Neuronal stem cell (in vitro differentiated cells): Measurements from ENCODE around the gene IKZF5.

Experiments
- DNase-seq: peaks from one replicate; pipeline ENCODE4 v3.0.0-alpha.2; 2013; ENCODE audit warnings: low spot score
- H2AFZ ChIP-seq: one replicate; pipeline ENCODE4 v1.6.1; 2013; ENCODE audit warnings: mild to moderate bottlenecking, low read length, inconsistent platforms
- H2AK5ac ChIP-seq: 2 replicates; pipeline ENCODE4 v1.6.1; 2013; ENCODE audit warnings: low read depth, mild to moderate bottlenecking, inconsistent platforms, low read length, moderate library complexity, mixed read lengths
- H2BK120ac ChIP-seq: 2 replicates; pipeline ENCODE4 v1.6.1; 2013; ENCODE audit warnings: low read depth, mild to moderate bottlenecking, inconsistent platforms, low read length, moderate library complexity, mixed read lengths
- H2BK12ac ChIP-seq: one replicate; pipeline ENCODE4 v1.6.1; 2013; ENCODE audit warnings: low read length, inconsistent platforms
- H2BK15ac ChIP-seq: 2 replicates; pipeline ENCODE4 v1.6.1; 2013; ENCODE audit warnings: mild to moderate bottlenecking, low read length, inconsistent platforms, mixed read lengths
- H2BK5ac ChIP-seq: one replicate; pipeline ENCODE4 v1.6.1; 2013; ENCODE audit warnings: inconsistent platforms, mild to moderate bottlenecking, low read length, moderate library complexity
- H3K14ac ChIP-seq: one replicate; pipeline ENCODE4 v1.6.1; 2013; ENCODE audit warnings: low read length, inconsistent platforms
- H3K18ac ChIP-seq: 2 replicates; pipeline ENCODE4 v1.6.1; 2013; ENCODE audit warnings: low read length, inconsistent platforms
- H3K23ac ChIP-seq: 2 replicates; pipeline ENCODE4 v1.6.1; 2013; ENCODE audit warnings: low read depth, mild to moderate bottlenecking, mixed read lengths, low read length, inconsistent platforms; ENCODE audit not compliant: poor library complexity
- H3K27ac ChIP-seq: replicated peaks from 3 replicates; pipeline ENCODE4 v1.5.1; 2013; ENCODE audit warnings: low read length, inconsistent platforms
- H3K27me3 ChIP-seq, 3 experiments: 2 replicates each; pipeline ENCODE4 v1.6.1; 2013; ENCODE audit warnings: low read length in 3 of 3, mild to moderate bottlenecking in 2 of 3, inconsistent platforms in 1 of 3, low read depth in 1 of 3, mixed read lengths in 1 of 3, moderate library complexity in 1 of 3; ENCODE audit not compliant: control insufficient read depth in 3 of 3, insufficient read depth in 3 of 3
- H3K36me3 ChIP-seq, 2 donors: replicated peaks in 1 of 2; 2 replicates each; pipeline ENCODE4 v1.6.1; 2013; ENCODE audit warnings: low read length in 2 of 2; ENCODE audit not compliant: control insufficient read depth in 2 of 2, insufficient read depth in 2 of 2
- H3K4ac ChIP-seq: 2 replicates; pipeline ENCODE4 v1.6.1; 2013; ENCODE audit warnings: inconsistent platforms, mild to moderate bottlenecking, low read length, moderate library complexity
- H3K4me1 ChIP-seq, 2 donors: 1 replicate in 1 of 2; 2 replicates in 1 of 2; pipeline ENCODE4 v1.6.1; 2013; ENCODE audit warnings: low read length in 2 of 2, low read depth in 1 of 2; ENCODE audit not compliant: control insufficient read depth in 2 of 2, insufficient read depth in 1 of 2
- H3K4me2 ChIP-seq: one replicate; pipeline ENCODE4 v1.6.1; 2013; ENCODE audit warnings: mild to moderate bottlenecking, low read length, inconsistent platforms; ENCODE audit not compliant: insufficient read depth, poor library complexity, severe bottlenecking
- H3K4me3 ChIP-seq, 2 donors: 2 replicates each; pipeline ENCODE4 v1.5.1; 2013; ENCODE audit warnings: low read length in 2 of 2, mild to moderate bottlenecking in 2 of 2, inconsistent platforms in 1 of 2, moderate library complexity in 1 of 2
- H3K79me1 ChIP-seq: one replicate; pipeline ENCODE4 v1.6.1; 2013; ENCODE audit warnings: low read depth, mild to moderate bottlenecking, inconsistent platforms, low read length, moderate library complexity
- H3K9ac ChIP-seq: one replicate; pipeline ENCODE4 v1.6.1; 2013; ENCODE audit warnings: mild to moderate bottlenecking, low read depth, low read length, inconsistent platforms; ENCODE audit not compliant: poor library complexity
- H3K9me3 ChIP-seq, 2 donors: replicated peaks in 1 of 2; 2 replicates each; pipeline versions ENCODE3 to v1.6.1; 2013; ENCODE audit warnings: low read length in 2 of 2, mild to moderate bottlenecking in 2 of 2, inconsistent platforms in 1 of 2, low read depth in 1 of 2, mixed read lengths in 1 of 2, moderate library complexity in 1 of 2; ENCODE audit not compliant: control insufficient read depth in 2 of 2, insufficient read depth in 1 of 2
- H4K8ac ChIP-seq: one replicate; pipeline ENCODE4 v1.6.1; 2013; ENCODE audit warnings: low read depth, mild to moderate bottlenecking, inconsistent platforms, low read length, moderate library complexity
- H4K91ac ChIP-seq: one replicate; pipeline ENCODE4 v1.6.1; 2013; ENCODE audit warnings: low read length, low read depth, mild to moderate bottlenecking, inconsistent platforms; ENCODE audit not compliant: poor library complexity
- WGBS, 2 donors: extraction: QIAGEN DNeasy Blood & Tissue Kit; methylation state at CpG; one replicate each; pipeline ENCODE4 v1.1.7; 2013; ENCODE audit warnings: missing lambda C conversion rate in 2 of 2, mixed read lengths in 1 of 2; ENCODE audit not compliant: insufficient read length in 2 of 2, insufficient replicate concordance in 1 of 2; ENCODE audit errors: extremely low coverage in 2 of 2; 5-methylcytosine and 5-hydroxymethylcytosine counted together

The IKZF5 gene

GRCh38 chr10:123044391-123044790 lies 35.8 kb upstream of the IKZF5 start:
- Histone ChIP-seq H3K27ac (no peak overlapping the region), H2BK120ac (no peak overlapping the region), H3K4ac (no peak overlapping the region), H2BK5ac (no peak overlapping the region), H2BK12ac (no peak overlapping the region), H3K4me2 (no peak overlapping the region), H3K14ac (no peak overlapping the region), H3K79me1 (no peaks in the 10 kb centered on the region), H3K4me3 (no peak overlapping the region), H3K36me3 (peaks cover 0 to 20% of the 10 kb centered on the region in 2 donors), H3K9ac (no peak overlapping the region), H3K18ac (no peak overlapping the region), H3K4me1 (no peaks in the 10 kb centered on the region), H4K8ac (no peak overlapping the region), H2AK5ac (no peak overlapping the region), H2BK15ac (no peak overlapping the region), H4K91ac (no peak overlapping the region), H3K27me3 (no peaks in the 10 kb centered on the region), H3K9me3 (no peaks in the 10 kb centered on the region), H2AFZ (no peak overlapping the region), H3K23ac (no peak overlapping the region)
- no CpG with 5 or more reads among the region's 2 CpGs for WGBS, 2 donors
- DNase-seq: no peak

DNA sequence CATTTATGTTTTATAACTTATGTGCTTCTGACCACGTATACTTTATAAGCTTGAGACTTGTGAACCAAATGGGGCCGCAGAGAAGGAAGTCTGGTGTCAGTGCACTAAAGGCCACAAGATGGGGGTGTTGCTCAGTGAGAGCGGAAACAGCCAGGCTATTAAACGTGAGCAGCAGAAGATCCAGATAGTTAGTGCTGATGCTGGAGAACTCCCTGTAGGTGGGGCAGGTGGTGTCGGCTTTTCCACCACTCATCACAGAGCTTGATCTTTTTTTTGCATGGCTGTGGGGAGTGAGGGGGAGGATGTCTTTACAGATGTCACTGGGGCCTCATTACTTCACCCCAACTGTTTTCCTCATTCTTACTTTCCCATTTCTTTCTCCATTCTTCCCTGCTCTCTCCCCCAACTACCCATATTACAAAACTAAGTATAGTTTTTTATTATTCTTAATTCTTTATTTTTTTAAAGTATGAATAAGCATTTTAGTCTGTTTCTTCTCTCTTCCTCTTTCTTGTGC lies 34.9 kb upstream of the IKZF5 start:
- Histone ChIP-seq H3K4me1 (peaks cover 0 to 6% of the 10 kb centered on the region in 2 donors), H2BK120ac (no peak overlapping the region), H3K4ac (no peak overlapping the region), H4K91ac (no peak overlapping the region), H3K36me3 (peaks cover 0 to 23% of the 10 kb centered on the region in 2 donors), H2BK12ac (no peak overlapping the region), H2AK5ac (no peak overlapping the region), H3K9ac (no peak overlapping the region), H3K23ac (no peak overlapping the region), H3K4me3 (no peak overlapping the region), H3K14ac (no peak overlapping the region), H3K9me3 (no peaks in the 10 kb centered on the region), H3K18ac (no peak overlapping the region), H3K27me3 (no peaks in the 10 kb centered on the region), H3K79me1 (no peaks in the 10 kb centered on the region), H2BK15ac (no peak overlapping the region), H2AFZ (no peak overlapping the region), H3K4me2 (no peak overlapping the region), H4K8ac (no peak overlapping the region), H2BK5ac (no peak overlapping the region), H3K27ac (no peak overlapping the region)
- WGBS, 2 donors: no CpG with 5 or more reads among the region's 5 CpGs
- peak; percentile 64 for DNase-seq

- H2BK5ac ChIP-seq: no peak overlapping the region
- no peak overlapping the region for H3K4ac ChIP-seq
- no peaks in the 10 kb centered on the region for H3K9me3 ChIP-seq
- H4K8ac ChIP-seq: no peak overlapping the region
- no peak overlapping the region for H3K18ac ChIP-seq
- no peaks in the 10 kb centered on the region for H3K79me1 ChIP-seq
- H3K27ac ChIP-seq: no peak overlapping the region
- no peak overlapping the region for H2AFZ ChIP-seq
- H2AK5ac ChIP-seq: no peak overlapping the region
- no peak overlapping the region for H3K9ac ChIP-seq
- no peak overlapping the region for H3K23ac ChIP-seq
- H4K91ac ChIP-seq: no peak overlapping the region
- H2BK120ac ChIP-seq: no peak overlapping the region
- no peak overlapping the region for H3K4me3 ChIP-seq
- no peak overlapping the region for H3K14ac ChIP-seq
- no peak overlapping the region for H2BK15ac ChIP-seq
- peaks cover 0 to 18% of the 10 kb centered on the region in 2 donors for H3K36me3 ChIP-seq
- no peak overlapping the region for H2BK12ac ChIP-seq
- no CpG with 5 or more reads among the region's 12 CpGs for WGBS, 2 donors
- DNase-seq: no peak
- no peak overlapping the region for H3K4me2 ChIP-seq
- H3K4me1 ChIP-seq: peaks cover 0 to 6% of the 10 kb centered on the region in 2 donors
- H3K27me3 ChIP-seq: no peaks in the 10 kb centered on the region
Observed at GRCh38 chr10:123042708-123043408, 34.3 kb upstream of the IKZF5 start.

DNA sequence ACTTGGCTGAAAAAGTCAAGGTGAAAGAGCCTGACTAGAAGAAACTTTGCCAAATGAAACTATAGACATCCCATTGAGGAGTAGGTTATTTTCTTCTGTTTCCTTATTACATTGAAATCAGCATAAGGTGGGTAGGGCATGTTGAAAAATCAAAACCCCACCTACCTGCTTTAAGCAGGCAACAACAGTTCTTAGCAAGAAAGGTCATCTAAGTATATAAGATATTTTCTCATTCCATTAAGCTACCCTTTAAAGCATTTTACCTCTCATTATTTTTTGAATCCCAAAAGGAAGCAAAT lies 31.0 kb upstream of the IKZF5 start:
- Histone ChIP-seq H3K4ac (no peak overlapping the region), H3K14ac (no peak overlapping the region), H3K4me3 (no peak overlapping the region), H4K91ac (no peak overlapping the region), H2AK5ac (no peak overlapping the region), H2AFZ (no peak overlapping the region), H3K23ac (no peak overlapping the region), H4K8ac (no peak overlapping the region), H2BK15ac (no peak overlapping the region), H3K9me3 (no peaks in the 10 kb centered on the region), H3K4me1 (peaks cover 0 to 6% of the 10 kb centered on the region in 2 donors), H3K36me3 (peaks cover 2 to 10% of the 10 kb centered on the region in 2 donors), H3K18ac (no peak overlapping the region), H3K27ac (no peak overlapping the region), H2BK120ac (no peak overlapping the region), H2BK5ac (no peak overlapping the region), H3K4me2 (no peak overlapping the region), H3K79me1 (no peaks in the 10 kb centered on the region), H2BK12ac (no peak overlapping the region), H3K9ac (no peak overlapping the region), H3K27me3 (no peaks in the 10 kb centered on the region)
- DNase-seq: no peak
